Smooth muscle cell (in vitro differentiated cells): ENCODE results near the gene TRRAP. TPM values are rescaled to one million over a fixed set of nuclear protein-coding genes. Genes with fewer than 3 reads are reported as not detected.

Experiments used
- DNase-seq: peaks from one replicate; lab custom pipeline; 2025; ENCODE audit not compliant: unreplicated experiment; lab: John Stamatoyannopoulos, UW
- H2AFZ ChIP-seq: fragments of 200-600 bp; sonication (generic); 2 replicates; pipeline ENCODE4 v1.6.0; 2016; ENCODE audit warnings: antibody characterized with exemption, low read depth, mild to moderate bottlenecking
- H3F3A ChIP-seq: fragments of 200-600 bp; sonication (generic); 2 replicates; pipeline ENCODE4 v1.6.0; 2017; ENCODE audit warnings: antibody characterized with exemption, low read depth
- H3K27ac ChIP-seq: fragments of 200-600 bp; sonication (generic); 2 replicates; pipeline ENCODE4 v1.5.1; 2016; ENCODE audit warnings: low read depth, mild to moderate bottlenecking
- H3K27me3 ChIP-seq: fragments of 200-600 bp; sonication (generic); 2 replicates; pipeline ENCODE4 v1.6.1; 2016; ENCODE audit warnings: low read depth, mild to moderate bottlenecking
- H3K36me3 ChIP-seq: fragments of 200-600 bp; sonication (generic); 2 replicates; pipeline ENCODE4 v1.5.1; 2016; ENCODE audit warnings: low read depth
- H3K4me1 ChIP-seq: fragments of 200-600 bp; sonication (generic); 2 replicates; pipeline ENCODE4 v1.5.1; 2016; ENCODE audit warnings: low read depth
- H3K4me2 ChIP-seq: fragments of 200-600 bp; sonication (generic); 2 replicates; pipeline ENCODE4 v1.6.0; 2016; ENCODE audit warnings: mild to moderate bottlenecking
- H3K4me3 ChIP-seq: fragments of 200-600 bp; sonication (generic); 2 replicates; pipeline ENCODE4 v1.5.1; 2016; ENCODE audit warnings: mild to moderate bottlenecking
- H3K79me2 ChIP-seq: fragments of 200-600 bp; sonication (generic); 2 replicates; pipeline ENCODE4 v1.6.0; 2016; ENCODE audit warnings: low read depth, mild to moderate bottlenecking
- H3K9ac ChIP-seq: fragments of 200-600 bp; sonication (generic); 2 replicates; pipeline ENCODE4 v1.6.0; 2016; ENCODE audit warnings: low read depth
- H3K9me3 ChIP-seq: fragments of 200-600 bp; sonication (generic); replicated peaks from 2 replicates; pipeline ENCODE4 v1.5.1; 2016; ENCODE audit warnings: low read depth
- H4K20me1 ChIP-seq: fragments of 200-600 bp; sonication (generic); 2 replicates; pipeline ENCODE4 v1.6.0; 2016; ENCODE audit warnings: low read depth
- CTCF ChIP-seq: fragments of 200-600 bp; sonication (generic); IDR thresholded peaks from 2 replicates; pipeline ENCODE4 v1.5.1; 2017; ENCODE audit warnings: borderline replicate concordance, mild to moderate bottlenecking, antibody characterized with exemption; ENCODE audit not compliant: insufficient read depth, poor library complexity, severe bottlenecking
- WGBS: methylation state at CpG from one replicate; pipeline ENCODE4 v1.1.7; 2016; ENCODE audit warnings: low lambda C conversion rate; 5-methylcytosine and 5-hydroxymethylcytosine counted together
- polyA plus RNA-seq: library from polyadenylated mRNA; unstranded; fragments of >200 nt; fragmentation: Nextera tagmentation; extraction: Ambion mirVana; gene quantifications from 2 replicates; pipeline ENCODE4 v1.2.1, GENCODE V29; 2016
- total RNA-seq: library from RNA; depleted of rRNA; stranded (reverse); fragments of >200 nt; gene quantifications from 2 replicates; pipeline ENCODE4 v1.2.3, GENCODE V29; 2014

The TRRAP gene
- total and polyA plus RNA-seq, 2 experiments from 2014 or later, result 3.9 to 24.8 TPM

- 97% methylated on average over 25 of the region's 25 CpGs for WGBS
- no peaks in the 10 kb centered on the region for H3K4me1 ChIP-seq
- peaks cover 2% of the 10 kb centered on the region for H4K20me1 ChIP-seq
- no peaks in the 10 kb centered on the region for H3K36me3 ChIP-seq
- no peak overlapping the region for H3K4me2 ChIP-seq
- DNase-seq, result no peak
- no peak for TF ChIP-seq CTCF
- H3K27me3 ChIP-seq, result no peaks in the 10 kb centered on the region
- no peak overlapping the region for H3K9ac ChIP-seq
- no peaks in the 10 kb centered on the region for H3K79me2 ChIP-seq
- H3K4me3 ChIP-seq, result no peak overlapping the region
- no peaks in the 10 kb centered on the region for H3K9me3 ChIP-seq
- H2AFZ ChIP-seq, result no peak overlapping the region
- H3F3A ChIP-seq, result peaks cover 9% of the 10 kb centered on the region
- no peak overlapping the region for H3K27ac ChIP-seq
Measured at GRCh38 chr7:99038086-99038855, 159.9 kb downstream of the TRRAP start.

- H2AFZ ChIP-seq, result no peak overlapping the region
- H4K20me1 ChIP-seq, result peaks cover 2% of the 10 kb centered on the region
- DNase-seq, result no peak
- no peak overlapping the region for H3K27ac ChIP-seq
- H3K4me1 ChIP-seq, result no peaks in the 10 kb centered on the region
- no peaks in the 10 kb centered on the region for H3K9me3 ChIP-seq
- peaks cover 17% of the 10 kb centered on the region for H3F3A ChIP-seq
- peaks cover 5% of the 10 kb centered on the region for H3K36me3 ChIP-seq
- H3K9ac ChIP-seq, result no peak overlapping the region
- no peaks in the 10 kb centered on the region for H3K79me2 ChIP-seq
- no peak overlapping the region for H3K4me3 ChIP-seq
- H3K4me2 ChIP-seq, result no peak overlapping the region
- WGBS, result 97% methylated on average over 8 of the region's 8 CpGs
- no peaks in the 10 kb centered on the region for H3K27me3 ChIP-seq
- TF ChIP-seq CTCF, result no peak
Measured at GRCh38 chr7:99039384-99039891, 161.1 kb downstream of the TRRAP start.

- no peak overlapping the region for H3K9ac ChIP-seq
- no peaks in the 10 kb centered on the region for H3K27me3 ChIP-seq
- DNase-seq, result peak; percentile 37
- H4K20me1 ChIP-seq, result peaks cover 2% of the 10 kb centered on the region
- WGBS, result 79% methylated on average over 31 of the region's 31 CpGs
- peaks cover 6% of the 10 kb centered on the region for H3K36me3 ChIP-seq
- H3K4me2 ChIP-seq, result no peak overlapping the region
- peak overlapping the region; percentile 33 for H3K27ac ChIP-seq
- H3K9me3 ChIP-seq, result no peaks in the 10 kb centered on the region
- peaks cover 2% of the 10 kb centered on the region for H3K79me2 ChIP-seq
- H3K4me3 ChIP-seq, result no peak overlapping the region
- peaks cover 17% of the 10 kb centered on the region for H3F3A ChIP-seq
- H2AFZ ChIP-seq, result no peak overlapping the region
- H3K4me1 ChIP-seq, result no peaks in the 10 kb centered on the region
- peak; percentile 77 for TF ChIP-seq CTCF
Measured at GRCh38 chr7:99040104-99040958, 162.0 kb downstream of the TRRAP start.
